ENCODE measurements around the gene RCCD1.

The RCCD1 gene

DNA sequence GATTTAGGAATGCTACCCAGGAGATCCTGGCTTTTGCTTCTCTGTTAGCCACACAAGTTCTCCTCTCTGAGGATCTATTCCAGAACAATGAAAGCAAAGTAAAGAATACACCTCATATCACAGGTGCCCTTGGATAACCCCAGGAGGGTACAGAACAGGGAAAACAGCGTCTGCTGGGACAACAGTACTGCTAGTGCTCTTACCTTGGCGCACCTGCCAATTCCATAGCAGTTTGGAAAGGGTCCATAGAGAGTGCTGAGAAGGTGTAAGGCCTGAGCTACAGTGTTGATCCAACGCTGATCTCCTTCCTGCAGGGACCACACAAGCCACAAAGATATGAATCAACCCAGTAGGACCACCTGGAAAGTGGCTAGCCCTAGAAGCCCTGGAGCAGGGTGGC, 52.6 kb downstream of the RCCD1 start:
- H3K4me1 ChIP-seq (ENCODE audit: control insufficient read depth, insufficient read depth, low read length, poor library complexity, severe bottlenecking): no peaks in the 10 kb centered on the region
- no peak overlapping the region for H3K4me3 ChIP-seq (ENCODE audit: insufficient read depth, low read depth, low read length, poor library complexity, severe bottlenecking)
- peaks cover 77% of the 10 kb centered on the region for H3K36me3 ChIP-seq (ENCODE audit: control insufficient read depth, insufficient read depth, low read length)
- H3K27me3 ChIP-seq (replicated peaks; ENCODE audit: control insufficient read depth, insufficient read depth, low read length, poor library complexity, severe bottlenecking): no peaks in the 10 kb centered on the region
- no peak overlapping the region for H3K27ac ChIP-seq (ENCODE audit: insufficient read depth, low read length, poor library complexity, severe bottlenecking)
- DNase-seq: no peak
- no peaks in the 10 kb centered on the region for H3K9me3 ChIP-seq (ENCODE audit: control insufficient read depth, low read length)
